DND-41 (cell line): ENCODE results near the gene TTLL11.

Experiments
- ATAC-seq: fragments of 200-7000 bp; cut with Tn5 transposase; 3 replicates; pipeline ENCODE4 v1.9.1; 2021; ENCODE audit warnings: low read depth; ENCODE audit not compliant: insufficient read depth
- DNase-seq: peaks from one replicate; pipeline ENCODE4 v3.0.0-alpha.2; 2020
- H2AFZ ChIP-seq: 2 replicates; pipeline ENCODE4 v1.6.0; 2012; ENCODE audit warnings: low read depth, low read length
- H3K27ac ChIP-seq: 2 replicates; pipeline ENCODE4 v1.5.1; 2012; ENCODE audit warnings: low read length, inconsistent platforms
- H3K27me3 ChIP-seq: fragments of 200-600 bp; sonication (generic); 2 replicates; pipeline ENCODE4 v1.6.0; 2012; ENCODE audit warnings: low read length, mild to moderate bottlenecking, inconsistent platforms; ENCODE audit not compliant: insufficient read depth, poor library complexity
- H3K36me3 ChIP-seq: 2 replicates; pipeline ENCODE4 v1.5.1; 2012; ENCODE audit warnings: low read length, inconsistent platforms; ENCODE audit not compliant: insufficient read depth
- H3K4me1 ChIP-seq: 2 replicates; pipeline ENCODE4 v1.5.1; 2012; ENCODE audit warnings: mild to moderate bottlenecking, low read length; ENCODE audit not compliant: insufficient read depth
- H3K4me2 ChIP-seq: 2 replicates; pipeline ENCODE4 v1.6.0; 2012; ENCODE audit warnings: mild to moderate bottlenecking, moderate library complexity, low read length, inconsistent platforms; ENCODE audit not compliant: insufficient read depth
- H3K4me3 ChIP-seq, 2 experiments: fragments of 200-600 bp in 1 of 2; shearing (Covaris generic) in 1 of 2; 2 replicates each; pipeline ENCODE4 v1.5.1; 2012 to 2016; ENCODE audit warnings: inconsistent platforms in 2 of 2, low read length in 2 of 2, mild to moderate bottlenecking in 2 of 2, low read depth in 1 of 2, moderate library complexity in 1 of 2
- H3K79me2 ChIP-seq: 2 replicates; pipeline ENCODE4 v1.6.0; 2012; ENCODE audit warnings: low read length, inconsistent platforms; ENCODE audit not compliant: insufficient read depth
- H3K9ac ChIP-seq: 2 replicates; pipeline ENCODE4 v1.6.0; 2012; ENCODE audit warnings: low read depth, mild to moderate bottlenecking, inconsistent platforms, low read length, moderate library complexity
- H3K9me3 ChIP-seq: 2 replicates; pipeline ENCODE4 v1.5.1; 2012; ENCODE audit warnings: low read length, moderate library complexity, mild to moderate bottlenecking, inconsistent platforms; ENCODE audit not compliant: insufficient read depth, severe bottlenecking
- H4K20me1 ChIP-seq: 2 replicates; pipeline ENCODE4 v1.6.0; 2012; ENCODE audit warnings: low read length; ENCODE audit not compliant: insufficient read depth
- CTCF ChIP-seq: IDR thresholded peaks from 2 replicates; pipeline ENCODE4 v1.5.1; 2012; ENCODE audit warnings: borderline replicate concordance, low read length, moderate library complexity, mild to moderate bottlenecking; ENCODE audit not compliant: poor library complexity, severe bottlenecking; ENCODE audit errors: extremely low read depth
- EZH2 ChIP-seq: IDR thresholded peaks from 3 replicates; pipeline ENCODE4 v1.6.1; 2012; ENCODE audit warnings: borderline replicate concordance, low read depth, mild to moderate bottlenecking, moderate library complexity, low read length, inconsistent platforms; ENCODE audit not compliant: severe bottlenecking

TTLL11 gene

GRCh38 chr9:121893786-121894185 lies 199.3 kb downstream of the TTLL11 start:
- H3K9me3 ChIP-seq, result no peaks in the 10 kb centered on the region
- H3K9ac ChIP-seq, result no peak overlapping the region
- no peak overlapping the region for H3K4me3 ChIP-seq
- no peaks in the 10 kb centered on the region for H3K79me2 ChIP-seq
- no peaks in the 10 kb centered on the region for H3K36me3 ChIP-seq
- no peak overlapping the region for H3K27ac ChIP-seq
- H2AFZ ChIP-seq, result no peak overlapping the region
- TF ChIP-seq EZH2 (no peak), CTCF (no peak)
- DNase-seq, result no peak
- no peak for ATAC-seq
- H4K20me1 ChIP-seq, result no peaks in the 10 kb centered on the region
- H3K27me3 ChIP-seq, result no peaks in the 10 kb centered on the region
- H3K4me2 ChIP-seq, result no peak overlapping the region
- no peaks in the 10 kb centered on the region for H3K4me1 ChIP-seq

GRCh38 chr9:121892706-121893105 lies 200.4 kb downstream of the TTLL11 start:
- no peak for TF ChIP-seq CTCF
- no peak for TF ChIP-seq EZH2
- H3K27me3 ChIP-seq, result no peaks in the 10 kb centered on the region
- H4K20me1 ChIP-seq, result no peaks in the 10 kb centered on the region
- no peak overlapping the region for H3K4me2 ChIP-seq
- H3K36me3 ChIP-seq, result no peaks in the 10 kb centered on the region
- H3K4me3 ChIP-seq, result no peak overlapping the region
- H3K4me1 ChIP-seq, result no peaks in the 10 kb centered on the region
- H3K27ac ChIP-seq, result no peak overlapping the region
- no peak overlapping the region for H3K9ac ChIP-seq
- ATAC-seq (no peak), DNase-seq (no peak)
- no peaks in the 10 kb centered on the region for H3K9me3 ChIP-seq
- no peaks in the 10 kb centered on the region for H3K79me2 ChIP-seq
- no peak overlapping the region for H2AFZ ChIP-seq

GRCh38 chr9:121890746-121891145 lies 202.4 kb downstream of the TTLL11 start:
- DNase-seq, result no peak
- H3K27ac ChIP-seq, result no peak overlapping the region
- no peaks in the 10 kb centered on the region for H3K9me3 ChIP-seq
- H3K79me2 ChIP-seq, result no peaks in the 10 kb centered on the region
- H4K20me1 ChIP-seq, result no peaks in the 10 kb centered on the region
- H3K4me3 ChIP-seq, result no peak overlapping the region
- H3K36me3 ChIP-seq, result no peaks in the 10 kb centered on the region
- H3K4me1 ChIP-seq, result no peaks in the 10 kb centered on the region
- H3K4me2 ChIP-seq, result no peak overlapping the region
- no peak for TF ChIP-seq CTCF
- TF ChIP-seq EZH2, result no peak
- no peak for ATAC-seq
- H3K27me3 ChIP-seq, result no peaks in the 10 kb centered on the region
- H3K9ac ChIP-seq, result no peak overlapping the region
- no peak overlapping the region for H2AFZ ChIP-seq

GRCh38 chr9:121889990-121890563 lies 203.0 kb downstream of the TTLL11 start:
- H3K27ac ChIP-seq, result no peak overlapping the region
- DNase-seq (no peak), ATAC-seq (no peak)
- no peaks in the 10 kb centered on the region for H3K9me3 ChIP-seq
- no peak overlapping the region for H3K9ac ChIP-seq
- TF ChIP-seq CTCF (no peak), EZH2 (no peak)
- H4K20me1 ChIP-seq, result no peaks in the 10 kb centered on the region
- H3K4me2 ChIP-seq, result no peak overlapping the region
- H3K27me3 ChIP-seq, result no peaks in the 10 kb centered on the region
- H3K79me2 ChIP-seq, result no peaks in the 10 kb centered on the region
- no peaks in the 10 kb centered on the region for H3K36me3 ChIP-seq
- H2AFZ ChIP-seq, result no peak overlapping the region
- H3K4me3 ChIP-seq, result no peak overlapping the region
- H3K4me1 ChIP-seq, result no peaks in the 10 kb centered on the region
